Duodenal mucosa (tissue), 2 donors: ENCODE results near the gene APLF.
"Not testable (repeated sequence)": the region's sequence is repeated elsewhere in the genome, so short reads cannot be mapped to it uniquely, and the experiment has no call there.

ENCODE experiments used
- H3K27ac ChIP-seq: one replicate; pipeline ENCODE4 v1.7.0; 2013; ENCODE audit warnings: low read depth, low read length
- H3K27me3 ChIP-seq, 2 donors: one replicate each; pipeline ENCODE4 v1.7.0; 2013; ENCODE audit warnings: low read length in 2 of 2, control low read depth in 1 of 2; ENCODE audit not compliant: insufficient read depth in 2 of 2, control insufficient read depth in 1 of 2
- H3K36me3 ChIP-seq, 2 donors: one replicate each; pipeline ENCODE4 v1.7.0; 2013; ENCODE audit warnings: low read length in 2 of 2, control low read depth in 1 of 2; ENCODE audit not compliant: insufficient read depth in 2 of 2, control insufficient read depth in 1 of 2
- H3K4me1 ChIP-seq, 2 donors: one replicate each; pipeline ENCODE4 v1.7.0; 2013; ENCODE audit warnings: low read length in 2 of 2, control low read depth in 1 of 2; ENCODE audit not compliant: insufficient read depth in 2 of 2, control insufficient read depth in 1 of 2
- H3K4me3 ChIP-seq, 2 donors: one replicate each; pipeline ENCODE4 v1.7.0; 2013; ENCODE audit warnings: low read length in 2 of 2, low read depth in 1 of 2
- H3K9ac ChIP-seq, 2 donors: one replicate each; pipeline ENCODE4 v1.7.0; 2013; ENCODE audit warnings: low read length in 2 of 2, low read depth in 1 of 2
- H3K9me3 ChIP-seq, 2 donors: one replicate each; pipeline ENCODE4 v1.7.0; 2013; ENCODE audit warnings: low read length in 2 of 2, control low read depth in 1 of 2; ENCODE audit not compliant: control insufficient read depth in 1 of 2

Gene APLF

GRCh38 chr2:68526943-68527342 is 59.6 kb downstream of the APLF start:
- not testable (repeated sequence) for H3K4me3 ChIP-seq, H3K9ac ChIP-seq, H3K4me1 ChIP-seq, H3K27ac ChIP-seq, H3K27me3 ChIP-seq, H3K9me3 ChIP-seq, H3K36me3 ChIP-seq

- H3K9me3 ChIP-seq, H3K4me3 ChIP-seq, H3K4me1 ChIP-seq, H3K36me3 ChIP-seq, H3K9ac ChIP-seq, H3K27ac ChIP-seq, H3K27me3 ChIP-seq: not testable (repeated sequence)
Observed at GRCh38 chr2:68527343-68528081, 60.1 kb downstream of the APLF start.

- H3K9me3 ChIP-seq, H3K27ac ChIP-seq, H3K9ac ChIP-seq, H3K4me1 ChIP-seq, H3K27me3 ChIP-seq, H3K36me3 ChIP-seq, H3K4me3 ChIP-seq: not testable (repeated sequence)
Observed at GRCh38 chr2:68529156-68529555, 61.8 kb downstream of the APLF start.

GRCh38 chr2:68529651-68530050 is 62.3 kb downstream of the APLF start:
- not testable (repeated sequence) for H3K9ac ChIP-seq, H3K36me3 ChIP-seq, H3K27ac ChIP-seq, H3K4me1 ChIP-seq, H3K27me3 ChIP-seq, H3K9me3 ChIP-seq, H3K4me3 ChIP-seq

- H3K4me3 ChIP-seq, result no peak overlapping the region
- no peaks in the 10 kb centered on the region for H3K4me1 ChIP-seq
- H3K27ac ChIP-seq, result no peak overlapping the region
- no peaks in the 10 kb centered on the region for H3K27me3 ChIP-seq
- no peaks in the 10 kb centered on the region for H3K9me3 ChIP-seq
- no peaks in the 10 kb centered on the region for H3K36me3 ChIP-seq
- no peak overlapping the region for H3K9ac ChIP-seq
Observed at GRCh38 chr2:68536000-68536399, 68.6 kb downstream of the APLF start.

- Histone ChIP-seq H3K4me3 (no peak overlapping the region), H3K27me3 (no peaks in the 10 kb centered on the region), H3K27ac (no peak overlapping the region), H3K9me3 (no peaks in the 10 kb centered on the region), H3K36me3 (no peaks in the 10 kb centered on the region), H3K4me1 (no peaks in the 10 kb centered on the region), H3K9ac (no peak overlapping the region)
Observed at GRCh38 chr2:68537011-68537410, 69.6 kb downstream of the APLF start.

GRCh38 chr2:68537809-68538208 is 70.4 kb downstream of the APLF start:
- Histone ChIP-seq H3K9ac (no peak overlapping the region), H3K4me3 (no peak overlapping the region), H3K9me3 (no peaks in the 10 kb centered on the region), H3K36me3 (no peaks in the 10 kb centered on the region), H3K4me1 (no peaks in the 10 kb centered on the region), H3K27me3 (no peaks in the 10 kb centered on the region), H3K27ac (no peak overlapping the region)

GRCh38 chr2:68544811-68545210 is 77.4 kb downstream of the APLF start:
- H3K27ac ChIP-seq, result no peak overlapping the region
- H3K9ac ChIP-seq, result no peak overlapping the region
- H3K4me1 ChIP-seq, result no peaks in the 10 kb centered on the region
- no peak overlapping the region for H3K4me3 ChIP-seq
- no peaks in the 10 kb centered on the region for H3K9me3 ChIP-seq
- no peaks in the 10 kb centered on the region for H3K36me3 ChIP-seq
- no peaks in the 10 kb centered on the region for H3K27me3 ChIP-seq

- Histone ChIP-seq H3K9ac (no peak overlapping the region), H3K4me3 (no peak overlapping the region), H3K27ac (no peak overlapping the region), H3K4me1 (no peaks in the 10 kb centered on the region), H3K36me3 (no peaks in the 10 kb centered on the region), H3K9me3 (no peaks in the 10 kb centered on the region), H3K27me3 (no peaks in the 10 kb centered on the region)
Observed at GRCh38 chr2:68548396-68548795, 81.0 kb downstream of the APLF start.

- no peaks in the 10 kb centered on the region for H3K9me3 ChIP-seq
- no peaks in the 10 kb centered on the region for H3K4me1 ChIP-seq
- no peak overlapping the region for H3K9ac ChIP-seq
- no peaks in the 10 kb centered on the region for H3K36me3 ChIP-seq
- no peak overlapping the region for H3K4me3 ChIP-seq
- no peak overlapping the region for H3K27ac ChIP-seq
- H3K27me3 ChIP-seq, result no peaks in the 10 kb centered on the region
Observed at GRCh38 chr2:68553098-68553497, 85.7 kb downstream of the APLF start.
